Effector CD8-positive, alpha-beta T cell (primary cell): ENCODE measurements around the gene NKPD1.

Source experiments
- DNase-seq: peaks from one replicate; lab custom pipeline; 2025; lab: John Stamatoyannopoulos, UW

The NKPD1 gene

GRCh38 chr19:45117671-45118070, 43.1 kb downstream of the NKPD1 start:
- DNase-seq = no peak

DNA sequence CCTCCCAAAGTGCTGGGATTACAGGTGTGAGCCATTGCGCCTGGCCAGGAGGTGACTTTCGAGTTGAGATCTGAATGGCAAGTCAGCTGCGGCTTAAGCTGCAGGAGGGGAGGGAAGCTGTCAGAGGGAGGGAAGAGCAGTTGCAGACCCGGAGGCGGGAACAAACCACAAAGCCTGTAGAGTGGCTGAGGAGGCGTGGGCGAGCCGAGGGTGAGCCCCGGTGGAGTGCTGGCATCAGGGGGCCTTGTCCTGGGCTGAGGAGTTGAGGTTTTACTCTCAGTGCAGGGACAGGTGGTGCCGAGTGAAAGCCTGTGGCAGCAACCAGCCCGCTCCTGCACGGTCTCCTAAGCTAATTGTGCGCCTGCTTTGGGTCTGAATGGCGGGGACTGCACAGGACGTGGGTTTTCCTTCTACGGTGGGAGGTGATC, 43.6 kb downstream of the NKPD1 start:
- peak; percentile 17 for DNase-seq

GRCh38 chr19:45115809-45116615, 44.8 kb downstream of the NKPD1 start:
- DNase-seq = no peak

- no peak for DNase-seq
These were observed 46.7 kb downstream of the NKPD1 start for GRCh38 chr19:45114116-45114515.

DNA sequence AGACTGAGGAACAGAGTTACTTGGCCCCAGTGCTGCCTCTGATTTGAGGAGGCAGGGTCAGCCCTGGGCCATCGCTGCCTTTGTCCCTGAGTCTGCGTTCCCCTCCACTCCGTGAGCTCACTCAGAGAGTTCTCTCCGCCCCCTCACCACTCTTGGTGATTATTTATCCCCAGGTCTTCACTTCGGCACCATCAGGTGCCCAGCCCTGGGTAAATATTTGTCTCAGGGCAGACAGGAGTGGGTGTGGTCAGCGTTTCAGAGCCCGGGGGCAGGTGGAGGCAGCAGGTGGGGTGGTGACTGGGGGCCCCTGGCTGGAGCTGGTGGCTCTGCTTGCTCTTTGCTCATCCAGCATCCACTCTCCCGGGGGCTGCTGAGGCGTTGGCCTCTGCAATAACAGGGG, 47.2 kb downstream of the NKPD1 start:
- DNase-seq = no peak

DNA sequence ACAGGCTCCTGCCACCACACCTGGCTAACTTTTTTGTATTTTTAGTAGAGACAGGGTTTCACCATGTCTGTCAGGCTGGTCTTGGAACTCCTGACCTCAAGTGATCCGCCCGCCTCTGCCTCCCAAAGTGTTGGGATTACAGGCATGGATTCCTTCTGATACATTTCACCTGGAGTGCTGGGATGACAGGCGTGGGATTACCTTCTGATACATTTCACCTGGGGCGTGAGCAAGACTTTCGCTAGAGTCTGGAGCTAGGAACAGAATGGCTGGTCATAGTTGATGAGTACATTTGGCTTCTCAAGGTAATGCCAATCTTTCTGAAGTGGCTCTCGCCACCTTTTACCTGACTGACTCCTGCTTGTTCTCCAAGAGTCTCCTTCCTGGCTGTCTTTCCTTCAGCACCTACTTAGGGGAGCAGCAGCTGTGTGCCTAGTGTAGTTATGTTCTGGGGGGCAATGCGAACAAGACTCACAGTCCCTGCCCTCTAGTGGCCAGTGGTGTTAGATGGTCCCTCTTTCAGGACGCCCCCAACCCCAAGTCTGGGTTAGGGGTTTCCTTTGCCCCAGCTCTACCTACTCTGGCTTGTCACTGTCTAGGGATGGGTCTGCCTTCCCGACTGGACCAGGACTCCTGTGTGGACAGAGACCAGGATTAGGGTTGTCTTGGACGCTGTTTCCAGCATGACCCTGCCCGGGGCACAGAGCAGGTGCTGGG, 48.5 kb downstream of the NKPD1 start:
- no peak for DNase-seq
